GM18517 (cell line): ENCODE data around the gene PAK1IP1.
"Not testable (repeated sequence)": the region's sequence is repeated elsewhere in the genome, so short reads cannot be mapped to it uniquely, and the experiment has no call there.

ENCODE experiments used
- ATAC-seq: cut with Tn5 transposase; IDR thresholded peaks from one replicate; pipeline ENCODE4 v1.9.1; 2021; ENCODE audit warnings: mild to moderate bottlenecking, moderate library complexity; ENCODE audit not compliant: unreplicated experiment

PAK1IP1 gene

GRCh38 chr6:10694302-10695085 lies at the start of gene PAK1IP1, which contains the start of gene C6orf52:
Gene PAK1IP1 (plus strand): TSS chr6:10694972. CDS start chr6:10694986, 14 bp downstream.
Gene C6orf52 (minus strand): TSS chr6:10694616. CDS start chr6:10687550, 7,066 bp downstream.
- peak; percentile 97 for ATAC-seq

GRCh38 chr6:10655508-10656055 lies 39.2 kb upstream of the PAK1IP1 start:
- no peak for ATAC-seq

- no peak for ATAC-seq
These were observed 35.7 kb upstream of the PAK1IP1 start for GRCh38 chr6:10658910-10659698.

GRCh38 chr6:10659699-10660348 lies 34.9 kb upstream of the PAK1IP1 start:
- ATAC-seq, result peak; percentile 63

GRCh38 chr6:10660431-10661191 lies 34.2 kb upstream of the PAK1IP1 start:
- ATAC-seq, result not testable (repeated sequence)

GRCh38 chr6:10662207-10662606 lies 32.6 kb upstream of the PAK1IP1 start:
- no peak for ATAC-seq

GRCh38 chr6:10662742-10663141 lies 32.0 kb upstream of the PAK1IP1 start:
- ATAC-seq, result no peak

- ATAC-seq, result not testable (repeated sequence)
These were observed 29.2 kb upstream of the PAK1IP1 start for GRCh38 chr6:10665595-10665994.

- ATAC-seq, result no peak
These were observed 26.4 kb upstream of the PAK1IP1 start for GRCh38 chr6:10668126-10668917.

GRCh38 chr6:10676403-10676802 lies 18.4 kb upstream of the PAK1IP1 start:
- ATAC-seq, result no peak

GRCh38 chr6:10678456-10678855 lies 16.3 kb upstream of the PAK1IP1 start:
- no peak for ATAC-seq

GRCh38 chr6:10681795-10682194 lies 13.0 kb upstream of the PAK1IP1 start:
- ATAC-seq, result no peak

- no peak for ATAC-seq
These were observed 12.3 kb upstream of the PAK1IP1 start for GRCh38 chr6:10682355-10682988.

- ATAC-seq, result no peak
These were observed 10.2 kb upstream of the PAK1IP1 start for GRCh38 chr6:10684618-10685017.

- ATAC-seq, result no peak
These were observed 9.5 kb upstream of the PAK1IP1 start for GRCh38 chr6:10685092-10685915.

- no peak for ATAC-seq
These were observed 7.9 kb upstream of the PAK1IP1 start for GRCh38 chr6:10686901-10687300.

GRCh38 chr6:10687582-10687981 lies 7.2 kb upstream of the PAK1IP1 start:
- no peak for ATAC-seq
